HG03064 (cell line): ENCODE results near the gene ABCB9.

ENCODE experiments used
- ATAC-seq: cut with Tn5 transposase; IDR thresholded peaks from one replicate; pipeline ENCODE4 v1.9.1; 2021; ENCODE audit warnings: low read depth; ENCODE audit not compliant: unreplicated experiment

Gene ABCB9

GRCh38 chr12:122982963-122983788, 16.9 kb upstream of the ABCB9 start:
- ATAC-seq, result no peak

GRCh38 chr12:122982477-122982815, 16.2 kb upstream of the ABCB9 start:
- ATAC-seq, result no peak

GRCh38 chr12:122981587-122982476, 15.6 kb upstream of the ABCB9 start:
- no peak for ATAC-seq

GRCh38 chr12:122981036-122981471, 14.8 kb upstream of the ABCB9 start:
- no peak for ATAC-seq

GRCh38 chr12:122980183-122981035, 14.1 kb upstream of the ABCB9 start, which contains the start of gene ARL6IP4:
Gene ARL6IP4 (plus strand): TSS chr12:122980681. CDS start chr12:122981140, 459 bp downstream.
- peak; percentile 53 for ATAC-seq

GRCh38 chr12:122979908-122980182, 13.6 kb upstream of the ABCB9 start:
- ATAC-seq, result no peak

GRCh38 chr12:122979001-122979907, 13.0 kb upstream of the ABCB9 start:
- no peak for ATAC-seq

GRCh38 chr12:122978507-122978955, 12.3 kb upstream of the ABCB9 start:
- ATAC-seq, result no peak

GRCh38 chr12:122977655-122978392, 11.6 kb upstream of the ABCB9 start:
- ATAC-seq, result no peak

GRCh38 chr12:122977153-122977552, 10.9 kb upstream of the ABCB9 start:
- ATAC-seq, result no peak

- no peak for ATAC-seq
These were observed 10.3 kb upstream of the ABCB9 start for GRCh38 chr12:122976648-122976975.

- no peak for ATAC-seq
These were observed 9.8 kb upstream of the ABCB9 start for GRCh38 chr12:122975790-122976647.

- peak; percentile 64 for ATAC-seq
These were observed 8.9 kb upstream of the ABCB9 start, which contains the start of gene OGFOD2 for GRCh38 chr12:122974892-122975789. Gene OGFOD2 (plus strand): TSS chr12:122975244. CDS start chr12:122975252, 8 bp downstream.

GRCh38 chr12:122974274-122974891, 8.1 kb upstream of the ABCB9 start:
- ATAC-seq, result peak; percentile 66

GRCh38 chr12:122969676-122970075, 3.4 kb upstream of the ABCB9 start:
- ATAC-seq, result no peak

- no peak for ATAC-seq
These were observed 1.8 kb upstream of the ABCB9 start for GRCh38 chr12:122968104-122968503.
